HepG2 (cell line): Measurements from ENCODE around the gene ECSCR. TPM values are rescaled to one million over a fixed set of nuclear protein-coding genes. Genes with fewer than 3 reads are reported as not detected.

ENCODE experiments used
- BHLHE40 ChIP-seq: IDR thresholded peaks from 2 replicates; pipeline ENCODE4 v1.6.1; 2011; ENCODE audit warnings: low read length, improper control_type of control experiment
- CENPT ChIP-seq: sonication (generic); formaldehyde crosslinking; IDR thresholded peaks from 2 replicates; pipeline ENCODE4 v1.8.0; 2022; ENCODE audit warnings: low read depth, mild to moderate bottlenecking, moderate library complexity, missing genetic modification reagents
- CHD2 ChIP-seq: IDR thresholded peaks from 2 replicates; pipeline ENCODE4 v1.6.1; 2011; ENCODE audit warnings: low read depth, low read length, improper control_type of control experiment
- HNRNPK ChIP-seq: fragments of 200-400 bp; formaldehyde crosslinking; IDR thresholded peaks from 2 replicates; pipeline ENCODE4 v1.6.1; 2018; ENCODE audit warnings: low read length, low read depth, moderate library complexity, mild to moderate bottlenecking; ENCODE audit not compliant: poor library complexity, severe bottlenecking
- KAT8 ChIP-seq: IDR thresholded peaks from 2 replicates; pipeline ENCODE4 v1.6.1; 2016; ENCODE audit warnings: missing genetic modification reagents, missing compliant biosample characterization
- KDM2A ChIP-seq: sonication (generic); formaldehyde crosslinking; IDR thresholded peaks from 2 replicates; pipeline ENCODE4 v1.4.0; 2020; ENCODE audit warnings: low read depth, missing genetic modification reagents, borderline replicate concordance
- NFE2L2 ChIP-seq: fragments of 150-350 bp; IDR thresholded peaks from 2 replicates; pipeline ENCODE4 v1.6.1; 2014; ENCODE audit warnings: low read length
- SOX13 ChIP-seq, 3 experiments: fragments of 450-650 bp in 1 of 3; sonication (generic) in 1 of 3; formaldehyde crosslinking in 1 of 3; IDR thresholded peaks in 2 of 3; conservative IDR thresholded peaks in 1 of 3; 2 replicates each; pipeline versions ENCODE4 v1.5.0 to v1.6.1; 2016 to 2020; ENCODE audit warnings: antibody characterized with exemption in 1 of 3, mild to moderate bottlenecking in 1 of 3, missing compliant biosample characterization in 1 of 3, missing genetic modification reagents in 1 of 3, moderate library complexity in 1 of 3
- SOX6 ChIP-seq, 2 experiments: fragments of 450-650 bp in 1 of 2; sonication (generic) in 1 of 2; formaldehyde crosslinking in 1 of 2; IDR thresholded peaks; 2 replicates each; pipeline versions ENCODE4 v1.4.0 to v1.6.1; 2017 to 2020; ENCODE audit warnings: antibody characterized with exemption in 1 of 2, mild to moderate bottlenecking in 1 of 2, missing genetic modification reagents in 1 of 2
- SP1 ChIP-seq, 2 experiments: fragments of 450-650 bp in 1 of 2; sonication (generic) in 1 of 2; formaldehyde crosslinking in 1 of 2; IDR thresholded peaks; 2 replicates each; pipeline versions ENCODE4 v1.4.0 to v1.6.1; 2016 to 2020; ENCODE audit warnings: missing genetic modification reagents in 1 of 2
- SP140L ChIP-seq: sonication (generic); formaldehyde crosslinking; IDR thresholded peaks from 2 replicates; pipeline ENCODE4 v1.4.0; 2020; ENCODE audit warnings: missing genetic modification reagents, borderline replicate concordance
- ZFY ChIP-seq: sonication (generic); formaldehyde crosslinking; IDR thresholded peaks from 2 replicates; pipeline ENCODE4 v1.4.0; 2020; ENCODE audit warnings: missing genetic modification reagents
- ZNF101 ChIP-seq: sonication (generic); formaldehyde crosslinking; IDR thresholded peaks from 2 replicates; pipeline ENCODE4 v1.4.0; 2020; ENCODE audit warnings: mild to moderate bottlenecking, low read depth, missing genetic modification reagents, borderline replicate concordance
- ZNF180 ChIP-seq: sonication (generic); formaldehyde crosslinking; IDR thresholded peaks from 2 replicates; pipeline ENCODE4 v1.4.0; 2020; ENCODE audit warnings: low read depth, missing genetic modification reagents, borderline replicate concordance
- ZNF205 ChIP-seq: IDR thresholded peaks from 2 replicates; pipeline ENCODE4 v1.6.1; 2018; ENCODE audit warnings: missing biosample characterization, missing genetic modification reagents
- ZNF263 ChIP-seq: sonication (generic); formaldehyde crosslinking; IDR thresholded peaks from 2 replicates; pipeline ENCODE4 v1.4.0; 2020; ENCODE audit warnings: missing genetic modification reagents
- ZNF552 ChIP-seq: sonication (generic); formaldehyde crosslinking; IDR thresholded peaks from 2 replicates; pipeline ENCODE4 v1.9.0; 2022; ENCODE audit warnings: missing genetic modification reagents, mild to moderate bottlenecking, borderline replicate concordance
- ZNF776 ChIP-seq: sonication (generic); formaldehyde crosslinking; IDR thresholded peaks from 2 replicates; pipeline ENCODE4 v1.4.0; 2020; ENCODE audit warnings: mild to moderate bottlenecking, missing genetic modification reagents
- polyA plus RNA-seq, 8 experiments: library from polyadenylated mRNA; depleted of rRNA in 3 of 8; stranded (reverse) in 7 of 8; unstranded in 1 of 8; fragments of >200 nt; fragmentation: Illumina TruSeq in 4 of 8; extraction: Trizol in 4 of 8; gene quantifications; 2 replicates each; pipeline versions ENCODE4 v1.2.1 to v1.2.3, GENCODE V29; 2011 to 2016; ENCODE audit warnings: low read depth in 4 of 8, missing spikeins in 1 of 8, mixed read lengths in 1 of 8; ENCODE audit not compliant: insufficient read depth in 1 of 8
- total RNA-seq, 5 experiments: library from RNA; depleted of rRNA; stranded (reverse); fragments of >200 nt; fragmentation: Illumina TruSeq; extraction: Trizol; gene quantifications; 2 replicates each; pipeline ENCODE4 v1.2.3, GENCODE V29; 2016; ENCODE audit warnings: low read depth in 1 of 5
- TF ChIP-seq, protein P1 (sequence below): sonication (generic); formaldehyde crosslinking; IDR thresholded peaks from 2 replicates; pipeline ENCODE4 v1.8.0; 2022; ENCODE audit warnings: low read depth, missing genetic modification reagents
- TF ChIP-seq, protein P2 (sequence below): sonication (generic); formaldehyde crosslinking; IDR thresholded peaks from 2 replicates; pipeline ENCODE4 v1.8.0; 2022; ENCODE audit warnings: mild to moderate bottlenecking, missing genetic modification reagents
- TF ChIP-seq, protein P3 (sequence below): sonication (generic); IDR thresholded peaks from 2 replicates; pipeline ENCODE4 v1.6.1; 2016; ENCODE audit warnings: low read depth, borderline replicate concordance
- TF ChIP-seq, protein P4 (sequence below): sonication (generic); formaldehyde crosslinking; IDR thresholded peaks from 2 replicates; pipeline ENCODE4 v1.8.0; 2022; ENCODE audit warnings: missing genetic modification reagents, mild to moderate bottlenecking, moderate library complexity, borderline replicate concordance
- TF ChIP-seq, protein P5 (sequence below): sonication (generic); formaldehyde crosslinking; conservative IDR thresholded peaks from 2 replicates; pipeline ENCODE4 v1.8.1; 2023; ENCODE audit warnings: missing genetic modification reagents

The ECSCR gene
- total and polyA plus RNA-seq, 2 of the 13 experiments (the other 11 are each of a cell fraction or from before 2014, with no cell fraction given): 0.18 TPM; not detected in 1

DNA sequence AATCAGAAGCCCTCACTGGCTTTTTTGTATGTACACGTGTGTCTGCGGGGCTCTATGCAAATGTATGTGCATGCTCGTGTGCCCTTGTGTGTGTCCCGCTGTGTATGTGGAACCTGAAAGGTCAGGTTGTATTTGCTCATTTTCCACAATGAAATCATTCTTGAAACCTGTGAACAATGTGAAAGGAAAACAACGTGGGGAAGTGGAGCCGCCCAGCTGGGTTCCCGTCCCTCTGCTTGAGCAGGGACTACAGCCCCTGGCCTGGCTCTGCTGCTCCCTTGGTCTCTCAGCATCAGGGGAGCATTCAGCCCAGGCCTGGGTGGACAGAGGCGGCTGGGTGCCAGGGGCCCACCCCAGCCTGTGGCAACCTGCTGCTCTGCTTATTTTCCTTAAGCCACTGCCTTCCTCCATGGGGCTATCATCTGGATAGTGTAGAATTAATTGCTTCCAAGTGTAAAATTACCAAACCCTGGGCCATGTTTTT lies 3.0 kb downstream of the ECSCR start (continued):
- TF ChIP-seq ZNF180 (no peak), ZNF263 (CRISPR knock-in tag) (no peak), ZNF552 (CRISPR knock-in tag) (no peak), KAT8 (CRISPR knock-in tag) (no peak), ZNF101 (CRISPR knock-in tag) (no peak), ZNF776 (CRISPR knock-in tag) (no peak), NFE2L2 (no peak), SOX6 (IDR thresholded peaks at IDR 0.05) (no peak), SOX6 (CRISPR knock-in tag; IDR thresholded peaks at IDR 0.05) (peak; percentile 39), SP140L (CRISPR knock-in tag) (no peak), ZFY (CRISPR knock-in tag) (no peak), HNRNPK (no peak), CENPT (no peak), SP1 (IDR thresholded peaks at IDR 0.05) (no peak), SP1 (CRISPR knock-in tag; IDR thresholded peaks at IDR 0.05) (no peak), BHLHE40 (no peak), KDM2A (no peak), SOX13 (IDR thresholded peaks at IDR 0.05) (no peak), SOX13 (CRISPR knock-in tag; conservative IDR thresholded peaks at IDR 0.05 in 1 of 2, IDR thresholded peaks at IDR 0.05 in 1 of 2) (peak in 1 of 2 experiments; percentile 60; a peak in 2 of 4 replicates), CHD2 (no peak), ZNF205 (no peak)
- TF ChIP-seq, protein P1, sequence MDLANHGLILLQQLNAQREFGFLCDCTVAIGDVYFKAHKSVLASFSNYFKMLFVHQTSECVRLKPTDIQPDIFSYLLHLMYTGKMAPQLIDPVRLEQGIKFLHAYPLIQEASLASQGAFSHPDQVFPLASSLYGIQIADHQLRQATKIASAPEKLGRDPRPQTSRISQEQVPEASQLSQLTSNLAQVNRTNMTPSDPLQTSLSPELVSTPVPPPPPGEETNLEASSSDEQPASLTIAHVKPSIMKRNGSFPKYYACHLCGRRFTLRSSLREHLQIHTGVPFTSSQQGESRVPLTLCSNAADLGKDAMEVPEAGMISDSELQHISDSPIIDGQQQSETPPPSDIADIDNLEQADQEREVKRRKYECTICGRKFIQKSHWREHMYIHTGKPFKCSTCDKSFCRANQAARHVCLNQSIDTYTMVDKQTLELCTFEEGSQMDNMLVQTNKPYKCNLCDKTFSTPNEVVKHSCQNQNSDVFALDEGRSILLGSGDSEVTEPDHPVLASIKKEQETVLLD: no peak
- TF ChIP-seq, protein P2, sequence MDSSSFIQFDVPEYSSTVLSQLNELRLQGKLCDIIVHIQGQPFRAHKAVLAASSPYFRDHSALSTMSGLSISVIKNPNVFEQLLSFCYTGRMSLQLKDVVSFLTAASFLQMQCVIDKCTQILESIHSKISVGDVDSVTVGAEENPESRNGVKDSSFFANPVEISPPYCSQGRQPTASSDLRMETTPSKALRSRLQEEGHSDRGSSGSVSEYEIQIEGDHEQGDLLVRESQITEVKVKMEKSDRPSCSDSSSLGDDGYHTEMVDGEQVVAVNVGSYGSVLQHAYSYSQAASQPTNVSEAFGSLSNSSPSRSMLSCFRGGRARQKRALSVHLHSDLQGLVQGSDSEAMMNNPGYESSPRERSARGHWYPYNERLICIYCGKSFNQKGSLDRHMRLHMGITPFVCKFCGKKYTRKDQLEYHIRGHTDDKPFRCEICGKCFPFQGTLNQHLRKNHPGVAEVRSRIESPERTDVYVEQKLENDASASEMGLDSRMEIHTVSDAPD (CRISPR knock-in tag): no peak
- TF ChIP-seq, protein P3, sequence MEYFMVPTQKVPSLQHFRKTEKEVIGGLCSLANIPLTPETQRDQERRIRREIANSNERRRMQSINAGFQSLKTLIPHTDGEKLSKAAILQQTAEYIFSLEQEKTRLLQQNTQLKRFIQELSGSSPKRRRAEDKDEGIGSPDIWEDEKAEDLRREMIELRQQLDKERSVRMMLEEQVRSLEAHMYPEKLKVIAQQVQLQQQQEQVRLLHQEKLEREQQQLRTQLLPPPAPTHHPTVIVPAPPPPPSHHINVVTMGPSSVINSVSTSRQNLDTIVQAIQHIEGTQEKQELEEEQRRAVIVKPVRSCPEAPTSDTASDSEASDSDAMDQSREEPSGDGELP: peak; percentile 38; the same call in 1 of the 2 replicates
- TF ChIP-seq, protein P4, sequence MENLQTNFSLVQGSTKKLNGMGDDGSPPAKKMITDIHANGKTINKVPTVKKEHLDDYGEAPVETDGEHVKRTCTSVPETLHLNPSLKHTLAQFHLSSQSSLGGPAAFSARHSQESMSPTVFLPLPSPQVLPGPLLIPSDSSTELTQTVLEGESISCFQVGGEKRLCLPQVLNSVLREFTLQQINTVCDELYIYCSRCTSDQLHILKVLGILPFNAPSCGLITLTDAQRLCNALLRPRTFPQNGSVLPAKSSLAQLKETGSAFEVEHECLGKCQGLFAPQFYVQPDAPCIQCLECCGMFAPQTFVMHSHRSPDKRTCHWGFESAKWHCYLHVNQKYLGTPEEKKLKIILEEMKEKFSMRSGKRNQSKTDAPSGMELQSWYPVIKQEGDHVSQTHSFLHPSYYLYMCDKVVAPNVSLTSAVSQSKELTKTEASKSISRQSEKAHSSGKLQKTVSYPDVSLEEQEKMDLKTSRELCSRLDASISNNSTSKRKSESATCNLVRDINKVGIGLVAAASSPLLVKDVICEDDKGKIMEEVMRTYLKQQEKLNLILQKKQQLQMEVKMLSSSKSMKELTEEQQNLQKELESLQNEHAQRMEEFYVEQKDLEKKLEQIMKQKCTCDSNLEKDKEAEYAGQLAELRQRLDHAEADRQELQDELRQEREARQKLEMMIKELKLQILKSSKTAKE (CRISPR knock-in tag): no peak
- TF ChIP-seq, protein P5, sequence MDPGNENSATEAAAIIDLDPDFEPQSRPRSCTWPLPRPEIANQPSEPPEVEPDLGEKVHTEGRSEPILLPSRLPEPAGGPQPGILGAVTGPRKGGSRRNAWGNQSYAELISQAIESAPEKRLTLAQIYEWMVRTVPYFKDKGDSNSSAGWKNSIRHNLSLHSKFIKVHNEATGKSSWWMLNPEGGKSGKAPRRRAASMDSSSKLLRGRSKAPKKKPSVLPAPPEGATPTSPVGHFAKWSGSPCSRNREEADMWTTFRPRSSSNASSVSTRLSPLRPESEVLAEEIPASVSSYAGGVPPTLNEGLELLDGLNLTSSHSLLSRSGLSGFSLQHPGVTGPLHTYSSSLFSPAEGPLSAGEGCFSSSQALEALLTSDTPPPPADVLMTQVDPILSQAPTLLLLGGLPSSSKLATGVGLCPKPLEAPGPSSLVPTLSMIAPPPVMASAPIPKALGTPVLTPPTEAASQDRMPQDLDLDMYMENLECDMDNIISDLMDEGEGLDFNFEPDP (CRISPR knock-in tag): no peak
